ENCODE measurements around the gene DGKG. TPM values are rescaled to one million over a fixed set of nuclear protein-coding genes. Genes with fewer than 3 reads are reported as not detected.

The DGKG gene
- total and polyA plus RNA-seq, 2 donors (not counting 1 experiment from before 2014, with no cell fraction given): 0.67 to 10.9 TPM

DNA sequence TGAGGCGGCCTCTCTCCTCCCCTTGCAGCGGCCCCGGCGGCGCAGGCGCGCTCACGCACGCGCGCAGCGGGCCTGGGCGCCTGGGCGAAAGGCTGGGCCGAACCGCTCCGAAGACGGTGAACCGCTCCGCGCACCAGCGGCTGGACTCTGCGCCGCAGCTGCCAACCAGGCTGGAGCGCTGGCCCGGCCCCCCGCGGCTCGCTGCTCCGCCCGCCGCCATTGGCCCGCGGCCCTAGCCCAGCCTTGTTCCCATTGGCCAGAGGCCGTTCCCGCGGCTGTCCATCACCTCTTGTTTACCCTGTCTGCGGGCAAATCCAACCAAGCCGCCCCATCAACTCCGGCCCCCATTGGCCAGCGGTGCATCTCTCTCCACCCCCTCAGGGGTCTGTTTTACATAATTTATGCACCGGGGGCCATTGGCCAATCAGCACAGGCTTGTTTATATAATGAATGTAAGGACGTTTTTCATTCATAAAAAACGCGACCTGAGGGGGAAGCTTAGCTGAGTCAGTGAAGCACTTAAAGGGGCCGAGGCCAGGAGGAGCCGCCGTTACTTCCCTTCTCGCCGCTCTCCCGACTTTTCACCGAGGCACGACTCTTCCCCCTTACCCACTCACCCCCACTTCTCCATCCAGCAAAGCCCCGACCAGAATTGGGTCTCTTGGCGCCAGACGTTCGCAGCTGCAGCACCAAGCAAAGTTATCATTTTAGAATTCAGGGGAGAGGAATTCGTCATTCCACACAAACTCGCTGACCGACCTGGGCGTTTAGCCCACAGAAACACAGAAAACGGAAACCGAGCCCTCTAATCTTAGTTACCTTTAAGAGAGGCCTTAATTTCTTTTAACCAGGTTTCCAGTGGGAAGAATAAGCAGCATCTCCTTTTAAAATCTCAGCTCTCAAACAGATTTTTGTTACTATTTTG is 252.8 kb downstream of the DGKG start, which contains the start of gene ETV5:
ETV5 (minus strand) TSS at position 149 of the 925 bp plus-strand sequence. CDS start 3,221 bp downstream, outside the sequence.
- H2AFZ ChIP-seq (ENCODE audit: insufficient read depth, low read depth, low read length, poor library complexity, severe bottlenecking): peak within 1 kb of the TSS; percentile 62
- H3K4me2 ChIP-seq (replicated peaks; ENCODE audit: low read depth, low read length, poor library complexity, severe bottlenecking): peak within 1 kb of the TSS; percentile 90
- H3K27me3 ChIP-seq (replicated peaks in 1 of 4; ENCODE audit: control extremely low read depth in 1 of 4, control insufficient read depth in 3 of 4, insufficient read depth in 4 of 4, low read length in 3 of 4): peaks cover 2 to 79% (median 41%) of the 10 kb centered on the region in 4 experiments
- CTCF ChIA-PET: interaction anchor here (1.6 kb wide), 1 partner anchor 166 kb away, joined by 5 read pairs; no protein-coding TSS in a partner anchor
- H3K27ac Mint-ChIP-seq: peak within 1 kb of the TSS; percentile 71
- H3K79me2 ChIP-seq (ENCODE audit: control insufficient read depth, insufficient read depth, low read length): no peaks in the 10 kb centered on the region
- H3K4me3 ChIP-seq (ENCODE audit: control extremely low read depth in 1 of 5, extremely low read depth in 1 of 5, insufficient read depth in 1 of 5, low read depth in 2 of 5, low read length in 4 of 5): peak within 1 kb of the TSS; percentile 51 to 73 (median 63)
- H3K9me3 Mint-ChIP-seq (ENCODE audit: insufficient read depth): no peaks in the 10 kb centered on the region
- ATAC-seq (ENCODE audit: low read depth) (peak; percentile 93), DNase-seq (peak; percentile 95)
- TF ChIP-seq EZH2 (IDR thresholded peaks at IDR 0.05; ENCODE audit: borderline replicate concordance, insufficient read depth, low read depth, low read length, poor library complexity, severe bottlenecking): no peak
- TF ChIP-seq, protein P1, sequence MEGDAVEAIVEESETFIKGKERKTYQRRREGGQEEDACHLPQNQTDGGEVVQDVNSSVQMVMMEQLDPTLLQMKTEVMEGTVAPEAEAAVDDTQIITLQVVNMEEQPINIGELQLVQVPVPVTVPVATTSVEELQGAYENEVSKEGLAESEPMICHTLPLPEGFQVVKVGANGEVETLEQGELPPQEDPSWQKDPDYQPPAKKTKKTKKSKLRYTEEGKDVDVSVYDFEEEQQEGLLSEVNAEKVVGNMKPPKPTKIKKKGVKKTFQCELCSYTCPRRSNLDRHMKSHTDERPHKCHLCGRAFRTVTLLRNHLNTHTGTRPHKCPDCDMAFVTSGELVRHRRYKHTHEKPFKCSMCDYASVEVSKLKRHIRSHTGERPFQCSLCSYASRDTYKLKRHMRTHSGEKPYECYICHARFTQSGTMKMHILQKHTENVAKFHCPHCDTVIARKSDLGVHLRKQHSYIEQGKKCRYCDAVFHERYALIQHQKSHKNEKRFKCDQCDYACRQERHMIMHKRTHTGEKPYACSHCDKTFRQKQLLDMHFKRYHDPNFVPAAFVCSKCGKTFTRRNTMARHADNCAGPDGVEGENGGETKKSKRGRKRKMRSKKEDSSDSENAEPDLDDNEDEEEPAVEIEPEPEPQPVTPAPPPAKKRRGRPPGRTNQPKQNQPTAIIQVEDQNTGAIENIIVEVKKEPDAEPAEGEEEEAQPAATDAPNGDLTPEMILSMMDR (IDR thresholded peaks at IDR 0.05): no peak
- H3K9ac ChIP-seq (ENCODE audit: low read length): peak within 1 kb of the TSS; percentile 70
- H3K27ac ChIP-seq (ENCODE audit: low read length in 2 of 2): no peak within 1 kb of the TSS
- under 1% methylated on average over 55 of the region's 63 CpGs for WGBS (ENCODE audit: insufficient coverage)
- peaks cover 38% of the 10 kb centered on the region for H3K4me1 Mint-ChIP-seq
- H3K27me3 Mint-ChIP-seq: peaks cover 51% of the 10 kb centered on the region
- no peaks in the 10 kb centered on the region for H3K36me3 ChIP-seq (replicated peaks in 1 of 2; ENCODE audit: control extremely low read depth in 1 of 2, control insufficient read depth in 1 of 2, extremely low read depth in 1 of 2, insufficient read depth in 2 of 2, low read length in 1 of 2)
- intact Hi-C loops (cut with micrococcal nuclease): loop anchor here (1.0 to 10.0 kb wide), 7 partner anchors 44 to 716 kb away; partner anchors contain the start of genes DGKG, DNAJB11 and EIF4A2
- peaks cover 32 to 41% of the 10 kb centered on the region in 2 donors for H3K4me1 ChIP-seq (ENCODE audit: control insufficient read depth in 2 of 2, insufficient read depth in 2 of 2, low read length in 2 of 2)
- H4K20me1 ChIP-seq (ENCODE audit: control insufficient read depth, insufficient read depth, low read length, poor library complexity, severe bottlenecking): no peaks in the 10 kb centered on the region
- peak within 1 kb of the TSS; percentile 96 for H3K4me3 Mint-ChIP-seq
- POLR2A ChIA-PET: interaction anchor here (0.6 to 1.5 kb wide), 3 partner anchors 75 to 674 kb away, joined by 4 read pairs; partner anchors contain the start of gene EIF4A2
- H3K9me3 ChIP-seq (ENCODE audit: control extremely low read depth in 1 of 3, control insufficient read depth in 2 of 3, insufficient read depth in 1 of 3, low read length in 2 of 3): peaks cover 0 to 11% (median 0%) of the 10 kb centered on the region in 3 donors

Data from B cell (primary cell).